ENCODE data around the gene TSPAN10.

DNA sequence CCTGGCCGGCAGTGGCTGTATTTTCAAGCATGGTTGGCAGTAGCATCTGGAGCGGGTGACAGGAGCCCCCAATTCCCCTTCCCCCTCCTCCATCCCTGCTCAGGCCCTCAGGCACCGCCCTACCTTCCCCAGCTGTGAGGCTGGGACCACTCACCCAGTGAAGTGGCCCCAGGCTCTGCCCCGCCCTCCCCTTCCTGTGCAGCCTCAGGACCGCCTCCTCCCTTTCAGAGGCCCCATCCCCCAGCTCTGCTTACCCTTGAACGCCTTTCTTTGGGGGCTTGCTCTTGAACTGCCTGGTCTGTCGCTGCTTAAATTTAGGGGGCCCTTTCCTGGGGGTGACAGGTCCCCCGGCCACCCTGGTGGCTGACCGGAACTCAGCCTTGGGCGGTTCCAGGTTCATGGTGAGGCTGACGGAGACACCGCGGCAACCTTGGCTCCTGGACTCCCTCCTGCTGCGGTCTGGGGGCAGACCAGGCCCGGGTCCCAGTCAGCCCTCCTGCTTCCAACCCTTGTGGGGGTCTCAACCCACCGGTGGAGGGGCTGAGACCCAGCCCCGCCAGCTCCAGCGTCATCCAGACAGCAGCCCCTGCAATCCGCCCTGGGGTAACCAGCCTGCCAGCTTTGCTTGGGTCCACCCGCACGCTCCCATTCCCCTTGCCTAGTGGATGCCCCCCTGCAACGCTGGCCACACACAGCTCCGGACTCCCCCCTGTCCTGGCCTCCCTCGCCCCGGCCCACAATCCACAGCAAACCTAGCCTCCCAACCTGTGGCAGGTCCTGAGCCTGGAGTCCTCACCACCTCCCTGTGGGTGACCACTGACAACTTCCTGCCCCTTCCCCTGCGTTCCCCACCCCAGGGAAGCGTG lies 16.1 kb downstream of the TSPAN10 start:
- TF ChIP-seq POLR2A (IDR thresholded peaks at IDR 0.05) (no peak), CTCF (IDR thresholded peaks at IDR 0.05) (no peak)

All from heart left ventricle (tissue), 13 donors.